HCT116 (cell line): ENCODE measurements around the gene TMEM132C. TPM values are rescaled to one million over a fixed set of nuclear protein-coding genes. Genes with fewer than 3 reads are reported as not detected.

ENCODE experiments used
- ATAC-seq: fragments of 200-7000 bp; cut with Tn5 transposase; 2 replicates; pipeline ENCODE4 v1.9.1; 2020; ENCODE audit warnings: mild to moderate bottlenecking, moderate library complexity
- BruUV-seq: library from RNA; stranded (reverse); fragments of 400-500 nt; replicated peaks from 2 replicates; lab custom pipeline; 2021; lab: Mats Ljungman, UMichigan
- CTCF ChIA-PET: fragments of 300-600 bp; sonication (Branson Sonifier 250); formaldehyde crosslinking; loops from one replicate; lab custom pipeline; 2021; ENCODE audit warnings: antibody characterized with exemption; lab: Charles Lee
- POLR2A ChIA-PET: fragments of 300-600, 350-600 bp; sonication (Branson Sonifier 250); formaldehyde crosslinking; loops from one replicate; lab custom pipeline; 2021; ENCODE audit warnings: antibody characterized with exemption; lab: Charles Lee
- RAD21 ChIA-PET, 2 experiments: fragments of 300-600 bp; sonication (Branson Sonifier 250); formaldehyde crosslinking; loops; one replicate each; lab custom pipeline; 2023; ENCODE audit warnings: low total read pairs in 2 of 2; ENCODE audit not compliant: uncharacterized antibody in 2 of 2, unreplicated experiment in 2 of 2, low non-redundant PET in 1 of 2; lab: Charles Lee
- DNase-seq: peaks from one replicate; pipeline ENCODE4 v3.0.0-alpha.2; 2010; ENCODE audit warnings: low read depth, low spot score
- H2AFZ ChIP-seq: fragments of 200-600 bp; shearing (Covaris generic), sonication (generic); 2 replicates; pipeline ENCODE4 v1.6.1; 2017; ENCODE audit warnings: low read depth, mixed run types, mixed read lengths, antibody characterized with exemption, low read length; ENCODE audit not compliant: poor library complexity, severe bottlenecking
- H3K27ac ChIP-seq: 2 replicates; pipeline ENCODE4 v1.5.1; 2012; ENCODE audit warnings: low read depth, low read length
- H3K27me3 ChIP-seq: fragments of 200-600 bp; sonication (generic); 2 replicates; pipeline ENCODE4 v1.6.1; 2016; ENCODE audit warnings: mixed run types, low read length, mixed read lengths; ENCODE audit not compliant: insufficient read depth
- H3K36me3 ChIP-seq, 2 experiments: fragments of 200-500 bp in 1 of 2; fragments of 200-600 bp in 1 of 2; sonication (Bioruptor generic) in 1 of 2; sonication (generic) in 1 of 2; 2 replicates each; pipeline versions ENCODE4 v1.5.1 to v1.6.1; 2014 to 2016; ENCODE audit warnings: low read length in 2 of 2, inconsistent platforms in 1 of 2, mixed read lengths in 1 of 2, mixed run types in 1 of 2; ENCODE audit not compliant: insufficient read depth in 2 of 2, control insufficient read depth in 1 of 2
- H3K4me1 ChIP-seq, 2 experiments: fragments of 200-600 bp in 1 of 2; sonication (generic) in 1 of 2; 2 replicates each; pipeline versions ENCODE4 v1.5.1 to v1.6.1; 2012 to 2017; ENCODE audit warnings: low read length in 2 of 2, inconsistent platforms in 1 of 2, mild to moderate bottlenecking in 1 of 2, mixed read lengths in 1 of 2, mixed run types in 1 of 2, moderate library complexity in 1 of 2; ENCODE audit not compliant: insufficient read depth in 2 of 2, control insufficient read depth in 1 of 2
- H3K4me2 ChIP-seq: fragments of 200-600 bp; sonication (generic); 2 replicates; pipeline ENCODE4 v1.6.1; 2017; ENCODE audit warnings: mixed run types, low read length, mixed read lengths
- H3K4me3 ChIP-seq, 2 experiments: fragments of 200-600 bp in 1 of 2; sonication (generic) in 1 of 2; replicated peaks in 1 of 2; 2 replicates each; pipeline ENCODE4 v1.5.1; 2011 to 2016; ENCODE audit warnings: low read length in 2 of 2, control low read depth in 1 of 2, low read depth in 1 of 2, mild to moderate bottlenecking in 1 of 2, mixed read lengths in 1 of 2, mixed run types in 1 of 2
- H3K79me2 ChIP-seq: fragments of 200-600 bp; sonication (generic); 2 replicates; pipeline ENCODE4 v1.6.1; 2017; ENCODE audit warnings: mild to moderate bottlenecking, mixed run types, low read length, moderate library complexity, mixed read lengths; ENCODE audit not compliant: insufficient read depth
- H3K9ac ChIP-seq: fragments of 200-600 bp; sonication (generic); 2 replicates; pipeline ENCODE4 v1.6.1; 2016; ENCODE audit warnings: low read length, mixed read lengths
- H3K9me2 ChIP-seq: fragments of 200-600 bp; sonication (generic), shearing (Covaris generic); 2 replicates; pipeline ENCODE4 v1.6.1; 2017; ENCODE audit warnings: mixed run types, mild to moderate bottlenecking, moderate library complexity; ENCODE audit not compliant: insufficient read depth
- H3K9me3 ChIP-seq, 2 experiments: fragments of 200-500 bp in 1 of 2; fragments of 200-600 bp in 1 of 2; sonication (Bioruptor generic) in 1 of 2; sonication (generic) in 1 of 2; 2 replicates each; pipeline ENCODE4 v1.6.1; 2014 to 2017; ENCODE audit warnings: low read length in 2 of 2, mixed read lengths in 2 of 2, inconsistent platforms in 1 of 2, low read depth in 1 of 2, mild to moderate bottlenecking in 1 of 2, mixed run types in 1 of 2, moderate library complexity in 1 of 2; ENCODE audit not compliant: control insufficient read depth in 1 of 2, insufficient read depth in 1 of 2
- H4K20me1 ChIP-seq: fragments of 200-600 bp; sonication (generic), shearing (Covaris generic); 2 replicates; pipeline ENCODE4 v1.6.1; 2017; ENCODE audit warnings: mixed run types, mild to moderate bottlenecking, moderate library complexity; ENCODE audit not compliant: insufficient read depth
- CBX3 ChIP-seq: IDR thresholded peaks from 2 replicates; pipeline ENCODE4 v1.6.1; 2012; ENCODE audit warnings: low read depth
- CEBPB ChIP-seq: IDR thresholded peaks from 2 replicates; pipeline ENCODE4 v1.6.1; 2012; ENCODE audit warnings: low read depth
- EGR1 ChIP-seq: IDR thresholded peaks from 2 replicates; pipeline ENCODE4 v1.6.1; 2012; ENCODE audit warnings: low read depth
- ELF1 ChIP-seq: IDR thresholded peaks from 2 replicates; pipeline ENCODE4 v1.6.1; 2012; ENCODE audit warnings: low read depth, borderline replicate concordance
- FOSL1 ChIP-seq: IDR thresholded peaks from 2 replicates; pipeline ENCODE4 v1.6.1; 2012; ENCODE audit warnings: low read depth
- JUND ChIP-seq: IDR thresholded peaks from 2 replicates; pipeline ENCODE4 v1.6.1; 2012
- POLR2A ChIP-seq: IDR thresholded peaks from 2 replicates; pipeline ENCODE4 v1.7.0; 2011; ENCODE audit warnings: borderline replicate concordance; ENCODE audit not compliant: insufficient read depth, insufficient read length; ENCODE audit errors: extremely low read depth
- RAD21 ChIP-seq: IDR thresholded peaks from 2 replicates; pipeline ENCODE4 v1.6.1; 2012; ENCODE audit warnings: low read depth, mild to moderate bottlenecking
- REST ChIP-seq: IDR thresholded peaks from 2 replicates; pipeline ENCODE4 v1.6.1; 2012; ENCODE audit warnings: low read depth
- SIN3A ChIP-seq: IDR thresholded peaks from 2 replicates; pipeline ENCODE4 v1.6.1; 2012; ENCODE audit warnings: low read depth
- SP1 ChIP-seq: IDR thresholded peaks from 2 replicates; pipeline ENCODE4 v1.6.1; 2012; ENCODE audit warnings: low read depth
- SRF ChIP-seq: IDR thresholded peaks from 2 replicates; pipeline ENCODE4 v1.6.1; 2012; ENCODE audit warnings: low read depth
- TCF7L2 ChIP-seq: IDR thresholded peaks from 2 replicates; pipeline ENCODE4 v1.7.0; 2011; ENCODE audit warnings: borderline replicate concordance, inconsistent platforms; ENCODE audit not compliant: insufficient read depth, insufficient read length; ENCODE audit errors: extremely low read depth
- ZNF274 ChIP-seq: fragments of 200-500 bp; sonication (Bioruptor generic); IDR thresholded peaks from 2 replicates; pipeline ENCODE4 v1.6.1; 2014; ENCODE audit warnings: mild to moderate bottlenecking, low read depth, low read length, inconsistent platforms
- intact Hi-C: fragments of 100-400 bp; cut with micrococcal nuclease; formaldehyde crosslinking; loops from 2 replicates; pipeline ENCODE4 v1.10.0; 2022
- total RNA-seq: library from RNA; stranded (reverse); gene quantifications from one replicate; pipeline ENCODE4 v1.2.1, GENCODE V29; 2021; ENCODE audit not compliant: unreplicated experiment
- TF ChIP-seq, protein P1 (sequence below), 3 experiments: fragments of 200-600 bp in 1 of 3; sonication (generic) in 1 of 3; IDR thresholded peaks in 2 of 3; conservative IDR thresholded peaks in 1 of 3; 2 replicates each; pipeline ENCODE4 v1.5.1; 2012 to 2017; ENCODE audit warnings: low read depth in 2 of 3, low read length in 2 of 3, antibody characterized with exemption in 1 of 3, borderline replicate concordance in 1 of 3, control low read depth in 1 of 3, mild to moderate bottlenecking in 1 of 3, mixed read lengths in 1 of 3, mixed run types in 1 of 3, moderate library complexity in 1 of 3; ENCODE audit not compliant: insufficient read depth in 1 of 3
- TF ChIP-seq, protein P2 (sequence below): IDR thresholded peaks from 2 replicates; pipeline ENCODE4 v1.6.1; 2011; ENCODE audit warnings: mild to moderate bottlenecking, low read length, moderate library complexity; ENCODE audit not compliant: insufficient replicate concordance; ENCODE audit errors: extremely low read depth

Gene TMEM132C
- total RNA-seq, 1 experiment from 2014 or later: not detected

DNA sequence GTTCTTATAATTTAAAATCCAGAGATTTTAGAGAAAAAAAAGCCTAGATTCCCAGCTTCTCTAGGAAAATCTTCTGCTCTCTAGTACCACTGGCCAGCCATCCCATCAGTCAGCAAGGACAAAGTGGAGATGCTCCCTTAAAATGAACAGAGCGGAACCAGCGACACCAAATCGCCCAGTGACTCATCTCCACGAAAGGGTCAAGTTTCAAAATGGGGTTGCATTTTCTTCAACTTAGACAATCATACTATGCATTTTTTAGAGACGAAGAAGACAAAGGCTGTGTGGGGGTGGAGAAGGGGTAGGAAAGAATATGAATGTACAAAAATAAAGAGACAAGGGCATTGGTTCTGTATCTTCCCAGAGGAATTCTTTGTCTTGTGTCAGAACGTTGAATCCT lies 344.8 kb downstream of the TMEM132C start:
- H3K36me3 ChIP-seq: no peaks in the 10 kb centered on the region
- intact Hi-C loops: no loop called here
- H3K4me1 ChIP-seq: no peaks in the 10 kb centered on the region
- no peak for DNase-seq
- no peaks in the 10 kb centered on the region for H3K27me3 ChIP-seq
- H3K9ac ChIP-seq: no peak overlapping the region
- RAD21 ChIA-PET: no interaction called here
- no TSS peak for BruUV-seq
- TF ChIP-seq SIN3A: no peak
- no peak for TF ChIP-seq SP1
- TF ChIP-seq CEBPB: no peak
- TF ChIP-seq POLR2A: no peak
- no peak for TF ChIP-seq ELF1
- no peak for TF ChIP-seq REST
- no peak for TF ChIP-seq RAD21
- no peak for TF ChIP-seq SRF
- TF ChIP-seq ZNF274: no peak
- TF ChIP-seq, protein P1, sequence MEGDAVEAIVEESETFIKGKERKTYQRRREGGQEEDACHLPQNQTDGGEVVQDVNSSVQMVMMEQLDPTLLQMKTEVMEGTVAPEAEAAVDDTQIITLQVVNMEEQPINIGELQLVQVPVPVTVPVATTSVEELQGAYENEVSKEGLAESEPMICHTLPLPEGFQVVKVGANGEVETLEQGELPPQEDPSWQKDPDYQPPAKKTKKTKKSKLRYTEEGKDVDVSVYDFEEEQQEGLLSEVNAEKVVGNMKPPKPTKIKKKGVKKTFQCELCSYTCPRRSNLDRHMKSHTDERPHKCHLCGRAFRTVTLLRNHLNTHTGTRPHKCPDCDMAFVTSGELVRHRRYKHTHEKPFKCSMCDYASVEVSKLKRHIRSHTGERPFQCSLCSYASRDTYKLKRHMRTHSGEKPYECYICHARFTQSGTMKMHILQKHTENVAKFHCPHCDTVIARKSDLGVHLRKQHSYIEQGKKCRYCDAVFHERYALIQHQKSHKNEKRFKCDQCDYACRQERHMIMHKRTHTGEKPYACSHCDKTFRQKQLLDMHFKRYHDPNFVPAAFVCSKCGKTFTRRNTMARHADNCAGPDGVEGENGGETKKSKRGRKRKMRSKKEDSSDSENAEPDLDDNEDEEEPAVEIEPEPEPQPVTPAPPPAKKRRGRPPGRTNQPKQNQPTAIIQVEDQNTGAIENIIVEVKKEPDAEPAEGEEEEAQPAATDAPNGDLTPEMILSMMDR (IDR thresholded peaks at IDR 0.05 in 2 of 3, conservative IDR thresholded peaks at IDR 0.05 in 1 of 3; ENCODE audit: borderline replicate concordance in 1 of 3, insufficient read depth in 1 of 3, low read depth in 2 of 3, low read length in 2 of 3): no peak
- no peak for TF ChIP-seq CBX3
- TF ChIP-seq, protein P2, sequence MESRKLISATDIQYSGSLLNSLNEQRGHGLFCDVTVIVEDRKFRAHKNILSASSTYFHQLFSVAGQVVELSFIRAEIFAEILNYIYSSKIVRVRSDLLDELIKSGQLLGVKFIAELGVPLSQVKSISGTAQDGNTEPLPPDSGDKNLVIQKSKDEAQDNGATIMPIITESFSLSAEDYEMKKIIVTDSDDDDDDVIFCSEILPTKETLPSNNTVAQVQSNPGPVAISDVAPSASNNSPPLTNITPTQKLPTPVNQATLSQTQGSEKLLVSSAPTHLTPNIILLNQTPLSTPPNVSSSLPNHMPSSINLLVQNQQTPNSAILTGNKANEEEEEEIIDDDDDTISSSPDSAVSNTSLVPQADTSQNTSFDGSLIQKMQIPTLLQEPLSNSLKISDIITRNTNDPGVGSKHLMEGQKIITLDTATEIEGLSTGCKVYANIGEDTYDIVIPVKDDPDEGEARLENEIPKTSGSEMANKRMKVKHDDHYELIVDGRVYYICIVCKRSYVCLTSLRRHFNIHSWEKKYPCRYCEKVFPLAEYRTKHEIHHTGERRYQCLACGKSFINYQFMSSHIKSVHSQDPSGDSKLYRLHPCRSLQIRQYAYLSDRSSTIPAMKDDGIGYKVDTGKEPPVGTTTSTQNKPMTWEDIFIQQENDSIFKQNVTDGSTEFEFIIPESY: no peak
- no peak for TF ChIP-seq EGR1
- no peak for TF ChIP-seq JUND
- TF ChIP-seq TCF7L2: no peak
- no peak for TF ChIP-seq FOSL1
- ATAC-seq: no peak
- H3K9me3 ChIP-seq: peaks cover 5 to 13% of the 10 kb centered on the region in 2 experiments; a peak in 2 of 4 replicates
- CTCF ChIA-PET: no interaction called here
- H3K27ac ChIP-seq: no peak overlapping the region
- H3K9me2 ChIP-seq: no peaks in the 10 kb centered on the region
- POLR2A ChIA-PET: no interaction called here
- no peak overlapping the region for H3K4me3 ChIP-seq
- H3K79me2 ChIP-seq: no peaks in the 10 kb centered on the region
- H4K20me1 ChIP-seq: no peaks in the 10 kb centered on the region
- no peak overlapping the region for H3K4me2 ChIP-seq
- H2AFZ ChIP-seq: no peak overlapping the region
